H1 (cell line): Measurements from ENCODE around the gene APOO. TPM values are rescaled to one million over a fixed set of nuclear protein-coding genes. Genes with fewer than 3 reads are reported as not detected.
A peak's percentile ranks its signal among the peaks of the same experiment; 100 is the strongest.

Experiments
- CTCF ChIA-PET: fragments of 300-600 bp; sonication (Branson Sonifier 250); formaldehyde crosslinking; loops from one replicate; lab custom pipeline; 2021; ENCODE audit not compliant: partially characterized antibody; lab: Charles Lee
- POLR2A ChIA-PET: fragments of 300-600 bp; sonication (Branson Sonifier 250); formaldehyde crosslinking; loops from one replicate; lab custom pipeline; 2021; ENCODE audit warnings: inconsistent platforms; ENCODE audit not compliant: partially characterized antibody; lab: Charles Lee
- DNase-seq, 2 experiments: peaks; one replicate each; pipeline versions ENCODE4 v3.0.0 to v3.0.0-alpha.2; 2010 to 2022; ENCODE audit warnings: low spot score in 2 of 2, low read depth in 1 of 2, mixed read lengths in 1 of 2
- FAIRE-seq: peaks from 2 replicates; lab custom pipeline; 2011; peaks lifted over from hg19 to GRCh38; lab: Jason Lieb, UNC
- H2AFZ ChIP-seq: 2 replicates; pipeline ENCODE4 v1.8.1; 2012; ENCODE audit warnings: low read length, inconsistent platforms
- H2AK5ac ChIP-seq: 2 replicates; pipeline ENCODE4 v1.6.1; 2013; ENCODE audit warnings: low read depth, low read length
- H2BK120ac ChIP-seq: replicated peaks from 2 replicates; pipeline ENCODE3; 2013; ENCODE audit warnings: low read depth, low read length, inconsistent platforms
- H2BK12ac ChIP-seq: 2 replicates; pipeline ENCODE4 v1.6.1; 2013; ENCODE audit warnings: low read depth, low read length
- H2BK15ac ChIP-seq: 2 replicates; pipeline ENCODE4 v1.6.1; 2013; ENCODE audit warnings: low read length
- H2BK20ac ChIP-seq: 2 replicates; pipeline ENCODE4 v1.6.1; 2013; ENCODE audit warnings: low read length
- H2BK5ac ChIP-seq: 2 replicates; pipeline ENCODE4 v1.6.1; 2013; ENCODE audit warnings: low read depth, low read length
- H3K14ac ChIP-seq: 2 replicates; pipeline ENCODE4 v1.6.1; 2013; ENCODE audit warnings: inconsistent platforms; ENCODE audit not compliant: insufficient read length
- H3K18ac ChIP-seq: 2 replicates; pipeline ENCODE4 v1.6.1; 2013; ENCODE audit warnings: low read length; ENCODE audit errors: extremely low read depth
- H3K23ac ChIP-seq: 2 replicates; pipeline ENCODE4 v1.6.1; 2013; ENCODE audit warnings: inconsistent platforms; ENCODE audit not compliant: insufficient read length
- H3K23me2 ChIP-seq: 2 replicates; pipeline ENCODE4 v1.6.1; 2013; ENCODE audit warnings: low read depth, low read length
- H3K27ac ChIP-seq: 2 replicates; pipeline ENCODE4 v1.6.1; 2011; ENCODE audit warnings: low read depth, low read length, inconsistent platforms
- H3K27me3 ChIP-seq, 4 experiments: replicated peaks in 1 of 4; 1 replicate in 1 of 4; 2 replicates in 3 of 4; pipeline versions ENCODE4 v1.6.1 to v1.8.1; 2011 to 2013; ENCODE audit warnings: low read length in 3 of 4, mild to moderate bottlenecking in 3 of 4, inconsistent platforms in 2 of 4, mixed read lengths in 2 of 4, moderate library complexity in 1 of 4; ENCODE audit not compliant: control insufficient read depth in 3 of 4, insufficient read depth in 3 of 4; ENCODE audit errors: extremely low read depth in 1 of 4
- H3K36me3 ChIP-seq, 4 experiments: 2 replicates each; pipeline versions ENCODE4 v1.6.1 to v1.8.1; 2011 to 2013; ENCODE audit warnings: mild to moderate bottlenecking in 4 of 4, low read length in 3 of 4, moderate library complexity in 2 of 4, control low read depth in 1 of 4, inconsistent platforms in 1 of 4; ENCODE audit not compliant: insufficient read depth in 4 of 4, control insufficient read depth in 2 of 4
- H3K4ac ChIP-seq: replicated peaks from 2 replicates; pipeline ENCODE3; 2013; ENCODE audit warnings: low read length, low read depth, mixed read lengths, inconsistent platforms; ENCODE audit not compliant: insufficient read length
- H3K4me1 ChIP-seq, 4 experiments: replicated peaks in 1 of 4; 1 replicate in 1 of 4; 2 replicates in 3 of 4; pipeline versions ENCODE4 v1.6.1 to v1.8.1; 2011 to 2013; ENCODE audit warnings: low read length in 3 of 4, inconsistent platforms in 2 of 4, mixed read lengths in 1 of 4; ENCODE audit not compliant: insufficient read depth in 4 of 4, control insufficient read depth in 3 of 4
- H3K4me2 ChIP-seq, 2 experiments: 2 replicates each; pipeline versions ENCODE4 v1.6.1 to v1.8.1; 2011 to 2013; ENCODE audit warnings: low read depth in 2 of 2, low read length in 2 of 2, control low read depth in 1 of 2, inconsistent platforms in 1 of 2, mild to moderate bottlenecking in 1 of 2; ENCODE audit not compliant: insufficient read depth in 1 of 2
- H3K4me3 ChIP-seq, 4 experiments: fragments of 200-600, 300-600 bp in 1 of 4; sonication (generic), shearing (Covaris generic), sonication (Bioruptor Twin) in 1 of 4; 2 replicates each; pipeline versions ENCODE4 v1.5.1 to v1.8.1; 2011 to 2016; ENCODE audit warnings: low read length in 4 of 4, low read depth in 3 of 4, control low read depth in 2 of 4, inconsistent platforms in 2 of 4, mild to moderate bottlenecking in 2 of 4, mixed read lengths in 1 of 4, moderate library complexity in 1 of 4; ENCODE audit not compliant: insufficient read depth in 2 of 4; ENCODE audit errors: extremely low read depth in 1 of 4
- H3K56ac ChIP-seq: replicated peaks from 2 replicates; pipeline ENCODE3; 2013; ENCODE audit warnings: low read depth, mild to moderate bottlenecking, mixed read lengths, low read length, inconsistent platforms; ENCODE audit not compliant: insufficient read length
- H3K79me1 ChIP-seq: 2 replicates; pipeline ENCODE4 v1.6.1; 2013; ENCODE audit warnings: low read depth, low read length, control low read depth
- H3K79me2 ChIP-seq, 2 experiments: 2 replicates each; pipeline versions ENCODE4 v1.6.1 to v1.8.1; 2012 to 2013; ENCODE audit warnings: low read length in 2 of 2, mild to moderate bottlenecking in 2 of 2, inconsistent platforms in 1 of 2; ENCODE audit not compliant: insufficient read depth in 2 of 2, control insufficient read depth in 1 of 2
- H3K9ac ChIP-seq, 4 experiments: replicated peaks in 1 of 4; 1 replicate in 1 of 4; 2 replicates in 3 of 4; pipeline versions ENCODE4 v1.6.1 to v1.8.1; 2011 to 2013; ENCODE audit warnings: low read depth in 3 of 4, low read length in 3 of 4, control low read depth in 2 of 4, mild to moderate bottlenecking in 2 of 4, moderate library complexity in 2 of 4, inconsistent platforms in 1 of 4; ENCODE audit errors: extremely low read depth in 1 of 4
- H3K9me3 ChIP-seq, 2 experiments: 2 replicates each; pipeline versions ENCODE4 v1.6.1 to v1.8.1; 2012 to 2013; ENCODE audit warnings: mild to moderate bottlenecking in 2 of 2, moderate library complexity in 2 of 2, control low read depth in 1 of 2, inconsistent platforms in 1 of 2, low read depth in 1 of 2, low read length in 1 of 2, mixed read lengths in 1 of 2; ENCODE audit not compliant: insufficient read depth in 2 of 2
- H4K20me1 ChIP-seq, 2 experiments: replicated peaks in 1 of 2; 2 replicates each; pipeline versions ENCODE3 to v1.8.1; 2011 to 2013; ENCODE audit warnings: inconsistent platforms in 2 of 2, low read length in 2 of 2, mild to moderate bottlenecking in 1 of 2; ENCODE audit not compliant: insufficient read depth in 2 of 2, control insufficient read depth in 1 of 2
- H4K5ac ChIP-seq: 2 replicates; pipeline ENCODE4 v1.6.1; 2013; ENCODE audit warnings: low read length, low read depth, mixed read lengths, inconsistent platforms; ENCODE audit not compliant: insufficient read length
- H4K8ac ChIP-seq: 2 replicates; pipeline ENCODE4 v1.8.0; 2013; ENCODE audit warnings: mild to moderate bottlenecking, moderate library complexity, low read length, inconsistent platforms; ENCODE audit not compliant: insufficient read depth; ENCODE audit errors: extremely low read depth
- H4K91ac ChIP-seq: replicated peaks from 2 replicates; pipeline ENCODE3; 2013; ENCODE audit warnings: low read length, mixed read lengths, inconsistent platforms; ENCODE audit not compliant: insufficient read length
- ASH2L ChIP-seq: fragments of 200-600, 300-600 bp; sonication (generic); IDR thresholded peaks from one replicate; pipeline ENCODE4 v1.7.1; 2017; ENCODE audit warnings: low read length
- CREB1 ChIP-seq: IDR thresholded peaks from 2 replicates; pipeline ENCODE4 v1.6.1; 2012; ENCODE audit warnings: inconsistent platforms
- EZH2 ChIP-seq: fragments of 200-600 bp; sonication (generic); IDR thresholded peaks from 2 replicates; pipeline ENCODE4 v1.7.1; 2012; ENCODE audit warnings: low read depth, mild to moderate bottlenecking, moderate library complexity, low read length, inconsistent platforms; ENCODE audit not compliant: severe bottlenecking
- KDM4A ChIP-seq: IDR thresholded peaks from one replicate; pipeline ENCODE4 v1.7.1; 2012; ENCODE audit warnings: low read depth, mild to moderate bottlenecking, moderate library complexity, low read length, inconsistent platforms; ENCODE audit not compliant: severe bottlenecking
- POU5F1 ChIP-seq: IDR thresholded peaks from 2 replicates; pipeline ENCODE4 v1.6.1; 2011; ENCODE audit warnings: low read depth, mild to moderate bottlenecking, low read length, moderate library complexity
- RXRA ChIP-seq: IDR thresholded peaks from 2 replicates; pipeline ENCODE4 v1.6.1; 2011; ENCODE audit warnings: low read depth, mild to moderate bottlenecking, low read length, moderate library complexity; ENCODE audit not compliant: insufficient read depth
- SP4 ChIP-seq: IDR thresholded peaks from 2 replicates; pipeline ENCODE4 v1.6.1; 2012; ENCODE audit warnings: low read length, inconsistent platforms
- TAF1 ChIP-seq: IDR thresholded peaks from 2 replicates; pipeline ENCODE4 v1.6.1; 2011; ENCODE audit warnings: mild to moderate bottlenecking, low read depth, low read length
- TBP ChIP-seq: IDR thresholded peaks from 2 replicates; pipeline ENCODE4 v1.6.1; 2011; ENCODE audit warnings: low read depth, low read length, improper control_type of control experiment
- TEAD4 ChIP-seq: IDR thresholded peaks from 2 replicates; pipeline ENCODE4 v1.6.1; 2012; ENCODE audit warnings: low read depth, low read length, inconsistent platforms, mixed read lengths
- ZNF274 ChIP-seq: IDR thresholded peaks from 2 replicates; pipeline ENCODE4 v1.7.0; 2012; ENCODE audit warnings: low read length, borderline replicate concordance; ENCODE audit errors: extremely low read depth
- WGBS, 2 experiments: shearing (Covaris generic) in 1 of 2; methylation state at CpG; one replicate each; pipeline versions ENCODE4 v1.1.6 to v1.1.7; 2013 to 2015; ENCODE audit warnings: low lambda C conversion rate in 2 of 2, mixed read lengths in 2 of 2, inconsistent platforms in 1 of 2, low coverage in 1 of 2, missing lambda C conversion rate in 1 of 2; ENCODE audit not compliant: insufficient replicate concordance in 2 of 2, insufficient coverage in 1 of 2, insufficient read length in 1 of 2; ENCODE audit errors: extremely low coverage in 1 of 2, missing lambda C conversion rate in 1 of 2; 5-methylcytosine and 5-hydroxymethylcytosine counted together
- polyA plus RNA-seq, 7 experiments: library from polyadenylated mRNA; depleted of rRNA in 3 of 7; stranded (reverse) in 5 of 7; unstranded in 2 of 7; fragments of >200 nt in 5 of 7; fragments of 200-250 nt in 2 of 7; gene quantifications; 1 replicate in 5 of 7; 2 replicates in 1 of 7; 4 replicates in 1 of 7; pipeline versions ENCODE4 v1.2.1 to v1.2.3, GENCODE V29; 2011 to 2013; ENCODE audit warnings: missing spikeins in 2 of 7, mixed read lengths in 2 of 7
- total RNA-seq: library from RNA; stranded (reverse); fragmentation: NEBNext Ultra II Directional; extraction: Animal tissue kit (Norgen Biotek cat#: 25700); gene quantifications from 2 replicates; pipeline ENCODE4 v1.2.1, GENCODE V29; 2021

APOO gene
- total and polyA plus RNA-seq, 2 of the 8 experiments (the other 6 are each of a cell fraction or from before 2014, with no cell fraction given): 25.7 to 45.0 TPM

DNA sequence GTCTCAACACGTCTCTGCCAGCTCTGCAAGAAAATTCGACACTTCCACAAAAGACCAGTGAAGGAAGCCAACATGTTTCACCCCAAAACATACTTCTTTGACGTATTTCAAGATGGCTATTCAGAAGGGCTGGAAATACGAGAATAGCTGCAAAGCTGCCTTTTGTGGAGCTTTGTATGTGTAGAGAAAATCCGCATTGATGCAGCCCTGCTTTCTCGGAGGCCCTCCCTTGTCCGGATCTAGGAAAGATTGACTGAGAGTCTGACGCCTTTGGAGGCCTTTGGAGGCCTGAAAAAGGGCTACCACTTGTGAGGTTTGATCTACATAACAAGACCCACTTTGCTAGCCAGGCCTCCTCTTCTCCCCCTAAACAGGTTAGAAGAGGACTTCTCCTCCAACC is 112.5 kb downstream of the APOO start:
- Histone ChIP-seq H3K4me1 (peaks cover 0 to 5% (median under 1%) of the 10 kb centered on the region in 4 experiments; a peak in 3 of 7 replicates), H3K23ac (no peak overlapping the region), H3K9me3 (no peaks in the 10 kb centered on the region), H4K20me1 (no peaks in the 10 kb centered on the region), H3K23me2 (no peaks in the 10 kb centered on the region), H3K9ac (no peak overlapping the region), H3K27me3 (no peaks in the 10 kb centered on the region), H4K91ac (no peak overlapping the region), H3K4ac (no peak overlapping the region), H2AFZ (peak overlapping the region; percentile 76; the same call in 1 of the 2 replicates), H3K79me1 (no peaks in the 10 kb centered on the region), H2AK5ac (no peak overlapping the region), H3K56ac (no peak overlapping the region), H4K5ac (no peak overlapping the region), H2BK12ac (0 out of 2 replicates have a peak overlapping the region, but pooled peaks have one; percentile 55), H2BK5ac (no peak overlapping the region), H3K36me3 (no peaks in the 10 kb centered on the region), H2BK20ac (no peak overlapping the region), H3K27ac (no peak overlapping the region), H3K4me3 (no peak overlapping the region), H3K79me2 (no peaks in the 10 kb centered on the region), H2BK120ac (no peak overlapping the region), H4K8ac (no peak overlapping the region), H3K4me2 (no peak overlapping the region), H3K18ac (peak overlapping the region; percentile 48; the same call in 1 of the 2 replicates), H3K14ac (no peak overlapping the region), H2BK15ac (no peak overlapping the region)
- TF ChIP-seq CREB1 (no peak), TEAD4 (no peak), TAF1 (no peak), POU5F1 (no peak), SP4 (no peak), TBP (no peak), KDM4A (no peak), EZH2 (no peak), ZNF274 (no peak), RXRA (no peak), ASH2L (no peak)
- DNase-seq (no peak), FAIRE-seq (no peak)
- ChIA-PET POLR2A (interaction anchor here (0.9 kb wide), 1 partner anchor 12 kb away, joined by 3 read pairs; the partner anchor contains the start of gene SAT1), CTCF (interaction anchor here (0.6 to 1.8 kb wide), 2 partner anchors 17 to 41 kb away, joined by 3 to 5 read pairs; no protein-coding TSS in a partner anchor)
- 81% methylated on average over 6 of the region's 8 CpGs; no CpG with 5 or more reads in 1 of the 2 experiments for WGBS, 2 experiments
